ENCODE data around the gene SELP. TPM values are rescaled to one million over a fixed set of nuclear protein-coding genes. Genes with fewer than 3 reads are reported as not detected.
A peak's percentile ranks its signal among the peaks of the same experiment; 100 is the strongest.

SELP gene
- total and polyA plus RNA-seq, 4 donors, result 1.7 to 8.1 (median 2.4) TPM

DNA sequence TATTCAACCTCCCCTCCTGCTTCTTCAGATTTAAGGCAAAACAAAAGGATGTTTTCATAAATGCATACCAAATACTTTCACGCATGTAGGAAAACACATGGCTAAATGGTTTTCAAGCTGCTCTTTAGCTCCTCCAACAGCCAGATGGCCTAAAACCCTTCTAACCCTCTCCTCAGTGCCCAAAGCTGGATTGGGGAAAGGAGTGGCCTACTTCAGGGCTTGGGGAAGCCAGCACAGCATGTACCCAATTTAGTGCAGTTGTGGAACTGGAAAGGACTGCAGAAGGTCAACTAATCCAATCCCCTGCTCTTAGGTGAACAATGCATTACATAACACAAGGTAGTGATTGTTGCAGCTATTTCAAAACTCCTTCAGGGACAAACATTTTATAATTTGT lies 53.0 kb downstream of the SELP start:
- Histone ChIP-seq H3K9ac (ENCODE audit: low read depth in 1 of 2, low read length in 2 of 2) (no peak overlapping the region), H3K36me3 (ENCODE audit: control insufficient read depth in 4 of 4, insufficient read depth in 3 of 4, low read depth in 1 of 4, low read length in 3 of 4) (peaks cover 2 to 18% (median 8%) of the 10 kb centered on the region in 4 donors), H3K4me1 (ENCODE audit: control insufficient read depth in 4 of 4, insufficient read depth in 4 of 4, low read length in 3 of 4) (peaks cover 15 to 72% (median 46%) of the 10 kb centered on the region in 4 donors), H3K4me3 (ENCODE audit: low read depth in 1 of 3, low read length in 3 of 3) (no peak overlapping the region), H3K9me3 (ENCODE audit: control insufficient read depth in 4 of 4, low read length in 3 of 4) (no peaks in the 10 kb centered on the region), H3K27ac (ENCODE audit: low read depth in 1 of 2, low read length in 2 of 2) (peak overlapping the region in 1 of 2 donors; percentile 56), H3K27me3 (ENCODE audit: control insufficient read depth in 4 of 4, insufficient read depth in 4 of 4, low read length in 3 of 4) (no peaks in the 10 kb centered on the region)
- TF ChIP-seq REST (IDR thresholded peaks at IDR 0.05), result no peak
- no peak for TF ChIP-seq ATF3 (IDR thresholded peaks at IDR 0.05)
- TF ChIP-seq HNF4G (IDR thresholded peaks at IDR 0.05), result no peak
- TF ChIP-seq FOXA1 (IDR thresholded peaks at IDR 0.05), result no peak
- no peak for TF ChIP-seq CTCF (IDR thresholded peaks at IDR 0.05; ENCODE audit: low read depth, low read length, missing input control)
- TF ChIP-seq TAF1 (conservative IDR thresholded peaks at IDR 0.05), result no peak
- TF ChIP-seq HNF4A (conservative IDR thresholded peaks at IDR 0.05), result no peak
- no peak for TF ChIP-seq FOXA2 (IDR thresholded peaks at IDR 0.05)
- TF ChIP-seq GABPA (IDR thresholded peaks at IDR 0.05 in 1 of 2, conservative IDR thresholded peaks at IDR 0.05 in 1 of 2), result no peak
- no peak for TF ChIP-seq RAD21 (IDR thresholded peaks at IDR 0.05)
- TF ChIP-seq NR2F2 (IDR thresholded peaks at IDR 0.05), result no peak
- TF ChIP-seq MAX (IDR thresholded peaks at IDR 0.05), result no peak
- DNase-seq (ENCODE audit: low spot score), result no peak
- 88% methylated on average over 1 of the region's 1 CpG for WGBS

- DNase-seq (ENCODE audit: low spot score), result no peak
- Histone ChIP-seq H3K36me3 (ENCODE audit: control insufficient read depth in 4 of 4, insufficient read depth in 3 of 4, low read depth in 1 of 4, low read length in 3 of 4) (peaks cover 1 to 15% (median 8%) of the 10 kb centered on the region in 4 donors), H3K9me3 (ENCODE audit: control insufficient read depth in 4 of 4, low read length in 3 of 4) (no peaks in the 10 kb centered on the region), H3K9ac (ENCODE audit: low read depth in 1 of 2, low read length in 2 of 2) (no peak overlapping the region), H3K27me3 (ENCODE audit: control insufficient read depth in 4 of 4, insufficient read depth in 4 of 4, low read length in 3 of 4) (no peaks in the 10 kb centered on the region), H3K27ac (ENCODE audit: low read depth in 1 of 2, low read length in 2 of 2) (peak overlapping the region; percentile 42 to 56), H3K4me3 (ENCODE audit: low read depth in 1 of 3, low read length in 3 of 3) (no peak overlapping the region), H3K4me1 (ENCODE audit: control insufficient read depth in 4 of 4, insufficient read depth in 4 of 4, low read length in 3 of 4) (peaks cover 16 to 77% (median 52%) of the 10 kb centered on the region in 4 donors)
- WGBS, result 40% methylated on average over 5 of the region's 5 CpGs
- TF ChIP-seq FOXA1 (IDR thresholded peaks at IDR 0.05) (no peak), HNF4G (IDR thresholded peaks at IDR 0.05) (peak; percentile 40), MAX (IDR thresholded peaks at IDR 0.05) (peak; percentile 29), EGR1 (IDR thresholded peaks at IDR 0.05; ENCODE audit: low read depth in 2 of 2) (no peak), SP1 (IDR thresholded peaks at IDR 0.05) (peak; percentile 73), RXRA (IDR thresholded peaks at IDR 0.05) (peak; percentile 86 to 90), ZBTB33 (IDR thresholded peaks at IDR 0.05) (peak; percentile 39), REST (IDR thresholded peaks at IDR 0.05) (peak; percentile 59), NR2F2 (IDR thresholded peaks at IDR 0.05) (peak; percentile 58), JUND (IDR thresholded peaks at IDR 0.05) (peak; percentile 30 to 56), HNF4A (conservative IDR thresholded peaks at IDR 0.05) (peak; percentile 85 to 94), ATF3 (IDR thresholded peaks at IDR 0.05) (peak; percentile 15), YY1 (IDR thresholded peaks at IDR 0.05) (peak; percentile 39), FOXA2 (IDR thresholded peaks at IDR 0.05) (peak; percentile 42), GABPA (IDR thresholded peaks at IDR 0.05 in 1 of 2, conservative IDR thresholded peaks at IDR 0.05 in 1 of 2) (no peak), RAD21 (IDR thresholded peaks at IDR 0.05) (peak in 1 of 2 donors; percentile 19), TAF1 (conservative IDR thresholded peaks at IDR 0.05) (no peak)
These were observed 53.5 kb downstream of the SELP start for GRCh38 chr1:169576241-169576934.

All from liver (tissue), 9 donors.